Lung (tissue), 12 donors: ENCODE results near the gene FHOD3. TPM values are rescaled to one million over a fixed set of nuclear protein-coding genes. Genes with fewer than 3 reads are reported as not detected.

ENCODE experiments used
- ATAC-seq: fragments of 200-7000 bp; cut with Tn5 transposase; one replicate; pipeline ENCODE4 v1.9.1; 2020; ENCODE audit warnings: moderate number of reproducible peaks; ENCODE audit not compliant: insufficient read depth, low FRiP score
- DNase-seq, 3 donors: peaks; one replicate each; pipeline ENCODE4 v3.0.0-alpha.2; 2013 to 2017
- H3K27ac ChIP-seq, 2 donors: one replicate each; pipeline ENCODE4 v1.5.1; 2013; ENCODE audit warnings: mild to moderate bottlenecking in 2 of 2, moderate library complexity in 2 of 2, control low read depth in 1 of 2, inconsistent platforms in 1 of 2, low read depth in 1 of 2, low read length in 1 of 2
- H3K27me3 ChIP-seq, 3 donors: one replicate each; pipeline ENCODE4 v1.5.1; 2013; ENCODE audit warnings: low read length in 2 of 3; ENCODE audit not compliant: control insufficient read depth in 3 of 3, insufficient read depth in 3 of 3
- H3K36me3 ChIP-seq, 4 donors: one replicate each; pipeline ENCODE4 v1.5.1; 2013; ENCODE audit warnings: low read length in 4 of 4, mild to moderate bottlenecking in 1 of 4, moderate library complexity in 1 of 4; ENCODE audit not compliant: control insufficient read depth in 4 of 4, insufficient read depth in 4 of 4
- H3K4me1 ChIP-seq, 5 donors: one replicate each; pipeline ENCODE4 v1.5.1; 2013; ENCODE audit warnings: low read length in 5 of 5, mild to moderate bottlenecking in 2 of 5, moderate library complexity in 1 of 5; ENCODE audit not compliant: control insufficient read depth in 5 of 5, insufficient read depth in 5 of 5
- H3K4me3 ChIP-seq: one replicate; pipeline ENCODE4 v1.5.1; 2013; ENCODE audit warnings: mild to moderate bottlenecking, control low read depth, moderate library complexity
- H3K9ac ChIP-seq, 2 donors: one replicate each; pipeline ENCODE4 v1.5.1; 2013; ENCODE audit warnings: low read length in 2 of 2, control low read depth in 1 of 2; ENCODE audit not compliant: insufficient read depth in 1 of 2
- H3K9me3 ChIP-seq, 4 donors: one replicate each; pipeline ENCODE4 v1.5.1; 2013; ENCODE audit warnings: low read length in 3 of 4, mild to moderate bottlenecking in 1 of 4, moderate library complexity in 1 of 4; ENCODE audit not compliant: control insufficient read depth in 4 of 4, insufficient read depth in 3 of 4
- CTCF ChIP-seq: IDR thresholded peaks from 2 replicates; pipeline ENCODE4 v1.5.1; 2012; ENCODE audit warnings: mild to moderate bottlenecking; ENCODE audit errors: control extremely low read depth, extremely low read depth
- WGBS, 2 donors: extraction: QIAGEN DNeasy Blood & Tissue Kit; methylation state at CpG; one replicate each; pipeline ENCODE4 v1.1.7; 2013; 5-methylcytosine and 5-hydroxymethylcytosine counted together
- polyA plus RNA-seq, 2 donors: library from polyadenylated mRNA; stranded (reverse); fragments of 200-250 nt; gene quantifications; one replicate each; pipeline ENCODE4 v1.2.1, GENCODE V29; 2013
- total RNA-seq, 2 donors: library from RNA; depleted of rRNA in 1 of 2; stranded (reverse); fragments of >200 nt in 1 of 2; gene quantifications; one replicate each; pipeline ENCODE4 v1.2.1, GENCODE V29; 2014 to 2021
- donor health status: control.
- donor health status: control.
- donor health status: Bipolar disorder and iron deficiency.
- donor health status: healthy.
- donor health status: DM: yes; HTN: yes; CAD: no.

FHOD3 gene
- total and polyA plus RNA-seq, 4 donors: 1.0 to 7.4 (median 2.9) TPM

DNA sequence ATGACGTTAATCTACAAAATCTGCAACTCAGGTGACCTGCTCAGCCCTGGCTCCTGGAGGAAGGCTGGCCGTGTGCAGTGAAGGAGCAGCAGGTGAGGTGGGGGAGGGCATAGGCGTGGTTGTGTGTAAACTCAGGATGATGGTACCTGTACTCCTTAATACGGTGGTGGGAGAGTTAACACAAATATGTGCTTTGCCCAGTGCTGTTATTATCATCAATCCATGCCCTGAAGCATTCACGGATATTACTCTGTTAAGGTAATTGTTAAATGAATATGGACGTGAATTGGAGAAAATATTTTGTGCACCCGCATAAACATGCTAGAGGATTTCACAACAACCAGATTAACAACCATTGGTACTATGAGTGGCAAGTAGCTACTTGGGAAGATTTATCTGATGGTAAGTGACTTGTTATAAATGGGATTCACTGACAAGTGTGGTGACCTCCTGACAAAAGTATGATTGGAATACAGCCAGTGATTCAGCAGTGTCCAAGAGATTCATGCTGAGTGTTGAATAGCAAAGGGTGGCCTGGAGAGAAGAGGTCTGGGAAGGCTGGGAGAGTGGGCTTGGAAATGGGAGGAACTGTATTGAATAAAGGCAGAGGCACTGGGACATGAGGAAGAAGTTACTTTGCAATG, 337.2 kb downstream of the FHOD3 start:
- Histone ChIP-seq H3K9ac (no peak overlapping the region), H3K27ac (no peak overlapping the region), H3K4me3 (no peak overlapping the region), H3K9me3 (no peaks in the 10 kb centered on the region), H3K4me1 (peaks cover 0 to 11% (median under 1%) of the 10 kb centered on the region in 5 donors), H3K27me3 (no peaks in the 10 kb centered on the region), H3K36me3 (no peaks in the 10 kb centered on the region)
- TF ChIP-seq CTCF: no peak
- ATAC-seq (no peak), DNase-seq (no peak)
- WGBS, 2 donors: 68 to 86% methylated on average over 7 of the region's 7 CpGs

- Histone ChIP-seq H3K27me3 (no peaks in the 10 kb centered on the region), H3K4me3 (no peak overlapping the region), H3K36me3 (no peaks in the 10 kb centered on the region), H3K27ac (no peak overlapping the region), H3K4me1 (peaks cover 0 to 11% (median 6%) of the 10 kb centered on the region in 5 donors), H3K9ac (no peak overlapping the region), H3K9me3 (no peaks in the 10 kb centered on the region)
- ATAC-seq (no peak), DNase-seq (no peak)
- WGBS, 2 donors: 88 to 89% methylated on average over 2 of the region's 2 CpGs
- TF ChIP-seq CTCF: no peak
Observed at GRCh38 chr18:36635414-36636096, 338.0 kb downstream of the FHOD3 start.

- no peak for TF ChIP-seq CTCF
- peaks cover 0 to 1% (median 0%) of the 10 kb centered on the region in 4 donors for H3K9me3 ChIP-seq
- no peak overlapping the region for H3K27ac ChIP-seq
- DNase-seq: no peak
- H3K27me3 ChIP-seq: no peaks in the 10 kb centered on the region
- H3K9ac ChIP-seq: no peak overlapping the region
- no peak overlapping the region for H3K4me3 ChIP-seq
- H3K4me1 ChIP-seq: peaks cover 0 to 13% (median 6%) of the 10 kb centered on the region in 5 donors
- 91 to 93% methylated on average over 2 of the region's 2 CpGs for WGBS, 2 donors
- H3K36me3 ChIP-seq: no peaks in the 10 kb centered on the region
- no peak for ATAC-seq
Observed at GRCh38 chr18:36636237-36636817, 338.8 kb downstream of the FHOD3 start.
